ENCODE measurements around the gene KCNT2.
"Not testable (repeated sequence)": the region's sequence is repeated elsewhere in the genome, so short reads cannot be mapped to it uniquely, and the experiment has no call there.

The KCNT2 gene

GRCh38 chr1:196344453-196344852 lies 263.8 kb downstream of the KCNT2 start:
- in situ Hi-C loops (cut with MboI; ENCODE audit: low sequenced_read_pairs), result no loop called here

GRCh38 chr1:196324345-196324744 lies 283.9 kb downstream of the KCNT2 start:
- in situ Hi-C loops (cut with MboI; ENCODE audit: low sequenced_read_pairs), result no loop called here

- in situ Hi-C loops (cut with MboI; ENCODE audit: low sequenced_read_pairs), result no loop called here
Observed at GRCh38 chr1:196323869-196324268, 284.4 kb downstream of the KCNT2 start.

- in situ Hi-C loops (cut with MboI; ENCODE audit: low sequenced_read_pairs), result no loop called here
Observed at GRCh38 chr1:196319301-196319700, 288.9 kb downstream of the KCNT2 start.

- in situ Hi-C loops (cut with MboI; ENCODE audit: low sequenced_read_pairs), result no loop called here
Observed at GRCh38 chr1:196317535-196318522, 290.4 kb downstream of the KCNT2 start.

GRCh38 chr1:196312739-196313138 lies 295.5 kb downstream of the KCNT2 start:
- in situ Hi-C loops (cut with MboI; ENCODE audit: low sequenced_read_pairs), result no loop called here

GRCh38 chr1:196309386-196309785 lies 298.9 kb downstream of the KCNT2 start:
- in situ Hi-C loops (cut with MboI; ENCODE audit: low sequenced_read_pairs), result no loop called here

- in situ Hi-C loops (cut with MboI; ENCODE audit: low sequenced_read_pairs), result no loop called here
Observed at GRCh38 chr1:196308176-196308575, 300.1 kb downstream of the KCNT2 start.

GRCh38 chr1:196306421-196306820 lies 301.8 kb downstream of the KCNT2 start:
- in situ Hi-C loops (cut with MboI; ENCODE audit: low sequenced_read_pairs), result no loop called here

- in situ Hi-C loops (cut with MboI; ENCODE audit: low sequenced_read_pairs), result no loop called here
Observed at GRCh38 chr1:196305216-196305615, 303.0 kb downstream of the KCNT2 start.

- in situ Hi-C loops (cut with MboI; ENCODE audit: low sequenced_read_pairs), result no loop called here
Observed at GRCh38 chr1:196302981-196303380, 305.3 kb downstream of the KCNT2 start.

GRCh38 chr1:196302420-196302819 lies 305.8 kb downstream of the KCNT2 start:
- in situ Hi-C loops (cut with MboI; ENCODE audit: low sequenced_read_pairs), result no loop called here

- in situ Hi-C loops (cut with MboI; ENCODE audit: low sequenced_read_pairs), result no loop called here
Observed at GRCh38 chr1:196295766-196296165, 312.5 kb downstream of the KCNT2 start.

- in situ Hi-C loops (cut with MboI; ENCODE audit: low sequenced_read_pairs), result no loop called here
Observed at GRCh38 chr1:196278816-196279215, 329.4 kb downstream of the KCNT2 start.

- in situ Hi-C loops (cut with MboI; ENCODE audit: low sequenced_read_pairs), result no loop called here
Observed at GRCh38 chr1:196277860-196278259, 330.4 kb downstream of the KCNT2 start.

GRCh38 chr1:196271212-196271947 lies 336.9 kb downstream of the KCNT2 start:
- in situ Hi-C loops (cut with MboI; ENCODE audit: low sequenced_read_pairs), result no loop called here

- in situ Hi-C loops (cut with MboI; ENCODE audit: low sequenced_read_pairs), result not testable (repeated sequence)
Observed at GRCh38 chr1:196263086-196263485, 345.2 kb downstream of the KCNT2 start.

- in situ Hi-C loops (cut with MboI; ENCODE audit: low sequenced_read_pairs), result no loop called here
Observed at GRCh38 chr1:196260270-196260669, 348.0 kb downstream of the KCNT2 start.

- in situ Hi-C loops (cut with MboI; ENCODE audit: low sequenced_read_pairs), result no loop called here
Observed at GRCh38 chr1:196259316-196259715, 348.9 kb downstream of the KCNT2 start.

- in situ Hi-C loops (cut with MboI; ENCODE audit: low sequenced_read_pairs), result no loop called here
Observed at GRCh38 chr1:196255762-196256161, 352.5 kb downstream of the KCNT2 start.

- in situ Hi-C loops (cut with MboI; ENCODE audit: low sequenced_read_pairs), result no loop called here
Observed at GRCh38 chr1:196229546-196229945, 378.7 kb downstream of the KCNT2 start.

- in situ Hi-C loops (cut with MboI; ENCODE audit: low sequenced_read_pairs), result no loop called here
Observed at GRCh38 chr1:196214866-196215265, 393.4 kb downstream of the KCNT2 start.

All from HL-60/S4 treated with phorbol 12-myristate 13-acetate at 8.2 ng/mL for 4 days and 3 days (cell line).